ENCODE results near the gene MAGI1.

The MAGI1 gene

GRCh38 chr3:65597952-65598413, 440.7 kb downstream of the MAGI1 start:
- no peak overlapping the region for H3K9ac ChIP-seq (ENCODE audit: low read length)
- H4K8ac ChIP-seq (ENCODE audit: low read depth, low read length) = no peak overlapping the region
- peaks cover 4% of the 10 kb centered on the region for H3K79me1 ChIP-seq (ENCODE audit: low read length)
- no peak overlapping the region for H4K5ac ChIP-seq (ENCODE audit: low read length)
- H3K4me1 ChIP-seq (ENCODE audit: control insufficient read depth, low read depth, low read length) = peaks cover 6% of the 10 kb centered on the region
- H3K18ac ChIP-seq (ENCODE audit: low read length) = peak overlapping the region; percentile 2
- no peaks in the 10 kb centered on the region for H3K27me3 ChIP-seq (ENCODE audit: insufficient read depth, low read length, poor library complexity)
- H3K79me2 ChIP-seq (ENCODE audit: control insufficient read depth, insufficient read depth, low read length) = peaks cover 10% of the 10 kb centered on the region
- DNase-seq = peak; percentile 69
- no peak overlapping the region for H2BK15ac ChIP-seq (replicated peaks; ENCODE audit: low read depth)
- peak overlapping the region; percentile 98 for H3K27ac ChIP-seq (ENCODE audit: low read depth, low read length)
- no peak overlapping the region for H3K23ac ChIP-seq (ENCODE audit: low read length)
- peak overlapping the region; percentile 46 for H2BK120ac ChIP-seq (ENCODE audit: low read depth, low read length)
- no peak overlapping the region for H3K4me3 ChIP-seq (ENCODE audit: low read length)
- H2BK5ac ChIP-seq (ENCODE audit: low read length) = no peak overlapping the region
- no CpG with 5 or more reads among the region's 20 CpGs for WGBS (ENCODE audit: extremely low coverage, insufficient coverage, low lambda C conversion rate)
- H2AK5ac ChIP-seq (ENCODE audit: low read length) = no peak overlapping the region
- no peak overlapping the region for H3K56ac ChIP-seq (ENCODE audit: low read length)
- H3K36me3 ChIP-seq (ENCODE audit: control insufficient read depth, insufficient read depth, low read length) = no peaks in the 10 kb centered on the region
- no peak overlapping the region for H3K4ac ChIP-seq (ENCODE audit: low read depth, low read length)
- H3K4me2 ChIP-seq (ENCODE audit: low read length) = peak overlapping the region; percentile 46

GRCh38 chr3:65597226-65597951, 441.3 kb downstream of the MAGI1 start:
- Histone ChIP-seq H3K4ac (ENCODE audit: low read depth, low read length) (peak overlapping the region; percentile 18), H3K4me1 (ENCODE audit: control insufficient read depth, low read depth, low read length) (peaks cover 6% of the 10 kb centered on the region), H4K8ac (ENCODE audit: low read depth, low read length) (no peak overlapping the region), H3K56ac (ENCODE audit: low read length) (peak overlapping the region; percentile 74), H3K4me3 (ENCODE audit: low read length) (peak overlapping the region; percentile 32), H3K27ac (ENCODE audit: low read depth, low read length) (peak overlapping the region; percentile 98), H2BK5ac (ENCODE audit: low read length) (no peak overlapping the region), H3K9ac (ENCODE audit: low read length) (peak overlapping the region; percentile 54), H3K4me2 (ENCODE audit: low read length) (peak overlapping the region; percentile 70), H4K5ac (ENCODE audit: low read length) (no peak overlapping the region), H3K36me3 (ENCODE audit: control insufficient read depth, insufficient read depth, low read length) (no peaks in the 10 kb centered on the region), H2AK5ac (ENCODE audit: low read length) (no peak overlapping the region), H2BK15ac (replicated peaks; ENCODE audit: low read depth) (no peak overlapping the region), H2BK120ac (ENCODE audit: low read depth, low read length) (peak overlapping the region; percentile 46), H3K18ac (ENCODE audit: low read length) (peak overlapping the region; percentile 2), H3K79me2 (ENCODE audit: control insufficient read depth, insufficient read depth, low read length) (peaks cover 12% of the 10 kb centered on the region), H3K23ac (ENCODE audit: low read length) (no peak overlapping the region), H3K79me1 (ENCODE audit: low read length) (peaks cover 4% of the 10 kb centered on the region), H3K27me3 (ENCODE audit: insufficient read depth, low read length, poor library complexity) (no peaks in the 10 kb centered on the region)
- peak; percentile 93 for DNase-seq
- no CpG with 5 or more reads among the region's 34 CpGs for WGBS (ENCODE audit: extremely low coverage, insufficient coverage, low lambda C conversion rate)

DNA sequence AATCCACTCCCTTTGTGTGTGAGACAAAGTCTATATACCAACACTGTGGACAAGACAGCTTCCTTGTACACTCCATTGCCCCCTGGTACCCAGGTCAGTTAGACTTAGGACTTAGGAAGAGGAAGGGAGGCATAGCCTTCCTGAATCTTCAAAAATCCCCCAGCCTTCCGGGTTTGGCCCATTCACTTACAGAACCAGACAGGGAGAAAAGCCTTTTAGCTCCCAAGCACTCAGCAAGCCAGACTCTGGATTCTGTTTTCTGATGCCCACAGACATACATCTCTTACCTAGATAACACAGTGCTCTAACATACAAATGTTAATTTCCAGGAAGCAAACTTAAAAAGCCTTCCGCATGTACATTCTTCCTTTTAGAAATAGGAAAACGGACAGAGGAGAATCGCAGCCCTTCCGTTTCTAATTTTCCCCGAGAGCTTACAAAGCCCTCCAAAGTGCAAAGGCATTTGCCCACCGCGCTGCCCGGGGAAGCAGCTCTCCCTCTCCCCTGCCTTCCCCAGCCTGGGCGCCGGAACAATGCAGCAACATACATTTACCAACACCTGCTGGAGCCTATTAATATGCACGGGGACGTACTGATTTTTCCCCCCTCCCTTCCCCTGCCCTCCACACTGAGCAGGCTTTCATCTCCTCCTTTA, 442.0 kb downstream of the MAGI1 start:
- Histone ChIP-seq H3K4me1 (ENCODE audit: control insufficient read depth, low read depth, low read length) (peaks cover 6% of the 10 kb centered on the region), H3K4me2 (ENCODE audit: low read length) (peak overlapping the region; percentile 66)
- DNase-seq = peak; percentile 45

GRCh38 chr3:65596029-65596300, 442.8 kb downstream of the MAGI1 start:
- H3K36me3 ChIP-seq (ENCODE audit: control insufficient read depth, insufficient read depth, low read length) = no peaks in the 10 kb centered on the region
- no peak for DNase-seq
- H4K8ac ChIP-seq (ENCODE audit: low read depth, low read length) = no peak overlapping the region
- H3K56ac ChIP-seq (ENCODE audit: low read length) = peak overlapping the region; percentile 29
- no peak overlapping the region for H4K5ac ChIP-seq (ENCODE audit: low read length)
- no peak overlapping the region for H2AK5ac ChIP-seq (ENCODE audit: low read length)
- no peak overlapping the region for H3K4ac ChIP-seq (ENCODE audit: low read depth, low read length)
- H3K4me2 ChIP-seq (ENCODE audit: low read length) = no peak overlapping the region
- no peak overlapping the region for H3K9ac ChIP-seq (ENCODE audit: low read length)
- no peak overlapping the region for H3K23ac ChIP-seq (ENCODE audit: low read length)
- no peak overlapping the region for H2BK5ac ChIP-seq (ENCODE audit: low read length)
- H2BK120ac ChIP-seq (ENCODE audit: low read depth, low read length) = no peak overlapping the region
- H3K79me1 ChIP-seq (ENCODE audit: low read length) = peaks cover 7% of the 10 kb centered on the region
- H3K27ac ChIP-seq (ENCODE audit: low read depth, low read length) = no peak overlapping the region
- H3K4me1 ChIP-seq (ENCODE audit: control insufficient read depth, low read depth, low read length) = peaks cover 6% of the 10 kb centered on the region
- H3K79me2 ChIP-seq (ENCODE audit: control insufficient read depth, insufficient read depth, low read length) = peaks cover 19% of the 10 kb centered on the region
- H2BK15ac ChIP-seq (replicated peaks; ENCODE audit: low read depth) = no peak overlapping the region
- no peak overlapping the region for H3K4me3 ChIP-seq (ENCODE audit: low read length)
- no peaks in the 10 kb centered on the region for H3K27me3 ChIP-seq (ENCODE audit: insufficient read depth, low read length, poor library complexity)
- H3K18ac ChIP-seq (ENCODE audit: low read length) = peak overlapping the region; percentile 80
- no CpG with 5 or more reads among the region's 5 CpGs for WGBS (ENCODE audit: extremely low coverage, insufficient coverage, low lambda C conversion rate)

More for the DNA sequence above, 442.0 kb downstream of the MAGI1 start:
- H3K9ac ChIP-seq (ENCODE audit: low read length) = peak overlapping the region; percentile 48
- H3K79me1 ChIP-seq (ENCODE audit: low read length) = peaks cover 4% of the 10 kb centered on the region
- H3K56ac ChIP-seq (ENCODE audit: low read length) = peak overlapping the region; percentile 72
- H3K4ac ChIP-seq (ENCODE audit: low read depth, low read length) = peak overlapping the region; percentile 46
- no peak overlapping the region for H4K5ac ChIP-seq (ENCODE audit: low read length)
- no peaks in the 10 kb centered on the region for H3K27me3 ChIP-seq (ENCODE audit: insufficient read depth, low read length, poor library complexity)
- peak overlapping the region; percentile 25 for H3K23ac ChIP-seq (ENCODE audit: low read length)
- H2BK120ac ChIP-seq (ENCODE audit: low read depth, low read length) = no peak overlapping the region
- peak overlapping the region; percentile 83 for H3K27ac ChIP-seq (ENCODE audit: low read depth, low read length)
- no peak overlapping the region for H2BK15ac ChIP-seq (replicated peaks; ENCODE audit: low read depth)
- H3K4me3 ChIP-seq (ENCODE audit: low read length) = peak overlapping the region; percentile 24
- H4K8ac ChIP-seq (ENCODE audit: low read depth, low read length) = no peak overlapping the region
- peaks cover 14% of the 10 kb centered on the region for H3K79me2 ChIP-seq (ENCODE audit: control insufficient read depth, insufficient read depth, low read length)
- WGBS (ENCODE audit: extremely low coverage, insufficient coverage, low lambda C conversion rate) = no CpG with 5 or more reads among the region's 13 CpGs
- no peaks in the 10 kb centered on the region for H3K36me3 ChIP-seq (ENCODE audit: control insufficient read depth, insufficient read depth, low read length)
- H2BK5ac ChIP-seq (ENCODE audit: low read length) = no peak overlapping the region
- no peak overlapping the region for H2AK5ac ChIP-seq (ENCODE audit: low read length)
- no peak overlapping the region for H3K18ac ChIP-seq (ENCODE audit: low read length)

DNA sequence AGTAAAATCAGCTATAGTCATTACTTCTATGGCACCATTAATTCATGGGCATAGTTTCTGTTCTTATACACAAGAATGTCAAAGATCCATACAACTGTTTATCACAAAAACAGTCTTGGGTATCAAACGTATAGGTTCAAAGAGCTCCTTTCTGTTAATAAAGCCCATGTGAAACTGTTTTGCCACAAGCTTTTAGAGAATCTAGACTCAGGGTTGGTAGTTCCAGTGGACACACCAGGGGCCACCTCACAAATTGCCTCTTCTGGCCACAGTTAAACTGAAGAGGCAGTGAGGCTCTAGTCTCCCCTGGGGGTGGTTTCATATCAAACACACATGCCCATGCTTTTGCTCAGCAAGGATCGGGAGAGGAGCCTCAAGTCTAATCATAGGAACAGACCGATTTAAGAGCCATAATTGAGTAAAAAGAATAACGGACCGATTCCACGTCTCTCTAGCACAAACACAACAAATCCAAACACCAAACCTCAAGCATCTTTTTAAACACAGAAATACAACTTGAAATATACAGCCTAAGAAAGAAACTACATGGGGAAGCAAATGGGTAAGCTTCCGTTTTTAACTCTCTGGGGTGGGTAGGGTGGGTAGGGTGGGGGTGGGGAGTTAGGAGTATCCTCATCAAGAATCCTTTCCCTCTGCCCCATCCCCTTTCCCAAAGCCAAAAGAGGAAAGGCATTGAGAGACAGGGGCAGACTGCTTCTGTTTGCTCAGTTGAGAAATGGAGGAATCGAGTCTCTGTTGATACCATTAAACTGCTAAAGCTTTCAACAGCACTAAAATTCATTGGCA, 443.3 kb downstream of the MAGI1 start:
- Histone ChIP-seq H3K4me1 (ENCODE audit: control insufficient read depth, low read depth, low read length) (peaks cover 6% of the 10 kb centered on the region), H3K27ac (ENCODE audit: low read depth, low read length) (no peak overlapping the region), H4K5ac (ENCODE audit: low read length) (no peak overlapping the region)

More for the DNA sequence above, 443.3 kb downstream of the MAGI1 start:
- Histone ChIP-seq H4K8ac (ENCODE audit: low read depth, low read length) (peak overlapping the region; percentile 39), H3K36me3 (ENCODE audit: control insufficient read depth, insufficient read depth, low read length) (no peaks in the 10 kb centered on the region), H3K18ac (ENCODE audit: low read length) (peak overlapping the region; percentile 80), H3K79me1 (ENCODE audit: low read length) (peaks cover 5% of the 10 kb centered on the region), H2BK120ac (ENCODE audit: low read depth, low read length) (peak overlapping the region; percentile 38), H3K4ac (ENCODE audit: low read depth, low read length) (peak overlapping the region; percentile 36), H2BK5ac (ENCODE audit: low read length) (no peak overlapping the region), H3K23ac (ENCODE audit: low read length) (no peak overlapping the region), H3K4me2 (ENCODE audit: low read length) (peak overlapping the region; percentile 16), H2AK5ac (ENCODE audit: low read length) (no peak overlapping the region), H3K56ac (ENCODE audit: low read length) (peak overlapping the region; percentile 54), H3K27me3 (ENCODE audit: insufficient read depth, low read length, poor library complexity) (no peaks in the 10 kb centered on the region), H2BK15ac (replicated peaks; ENCODE audit: low read depth) (no peak overlapping the region), H3K79me2 (ENCODE audit: control insufficient read depth, insufficient read depth, low read length) (peaks cover 20% of the 10 kb centered on the region), H3K9ac (ENCODE audit: low read length) (peak overlapping the region; percentile 28), H3K4me3 (ENCODE audit: low read length) (no peak overlapping the region)
- peak; percentile 44 for DNase-seq
- WGBS (ENCODE audit: extremely low coverage, insufficient coverage, low lambda C conversion rate) = no CpG with 5 or more reads among the region's 8 CpGs

All from mesendoderm (in vitro differentiated cells).